Astrocyte of the cerebellum (primary cell): ENCODE measurements around the gene DHX34.
A peak's percentile ranks its signal among the peaks of the same experiment; 100 is the strongest.
"Not testable (repeated sequence)": the region's sequence is repeated elsewhere in the genome, so short reads cannot be mapped to it uniquely, and the experiment has no call there.

Experiments used
- DNase-seq: peaks from one replicate; pipeline ENCODE4 v3.0.0-alpha.2; 2011; ENCODE audit warnings: low read depth
- H3K4me3 ChIP-seq: 2 replicates; pipeline ENCODE4 v1.5.1; 2011; ENCODE audit warnings: mild to moderate bottlenecking, low read depth, low read length, moderate library complexity
- in situ Hi-C: cut with HindIII; loops from 2 replicates; pipeline ENCODE4 v1.10.0; 2017; ENCODE audit warnings: low sequenced_read_pairs
- TF ChIP-seq, protein P1 (sequence below): IDR thresholded peaks from 2 replicates; pipeline ENCODE4 v1.5.1; 2012; ENCODE audit warnings: low read length, low read depth, moderate library complexity, mild to moderate bottlenecking; ENCODE audit errors: missing control alignments

Gene DHX34

DNA sequence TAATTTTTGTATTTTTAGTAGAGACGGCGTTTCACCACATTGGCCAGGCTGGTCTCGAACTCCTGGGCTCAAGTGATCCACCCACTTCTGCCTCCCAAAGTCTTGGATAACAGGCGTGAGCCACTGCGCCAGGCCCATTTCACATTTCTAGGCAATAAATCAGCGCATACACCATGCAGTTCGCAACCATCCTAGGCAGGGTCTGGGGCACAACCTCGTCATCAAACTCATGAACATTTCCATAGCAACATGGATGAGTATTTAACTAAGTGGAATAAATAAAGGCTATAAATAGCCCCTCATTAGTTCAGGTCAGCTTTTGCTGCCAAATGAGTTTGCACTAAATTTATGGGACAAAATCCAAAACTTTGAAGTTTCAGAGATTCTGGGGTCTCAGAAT is 62.0 kb downstream of the DHX34 start:
- TF ChIP-seq, protein P1, sequence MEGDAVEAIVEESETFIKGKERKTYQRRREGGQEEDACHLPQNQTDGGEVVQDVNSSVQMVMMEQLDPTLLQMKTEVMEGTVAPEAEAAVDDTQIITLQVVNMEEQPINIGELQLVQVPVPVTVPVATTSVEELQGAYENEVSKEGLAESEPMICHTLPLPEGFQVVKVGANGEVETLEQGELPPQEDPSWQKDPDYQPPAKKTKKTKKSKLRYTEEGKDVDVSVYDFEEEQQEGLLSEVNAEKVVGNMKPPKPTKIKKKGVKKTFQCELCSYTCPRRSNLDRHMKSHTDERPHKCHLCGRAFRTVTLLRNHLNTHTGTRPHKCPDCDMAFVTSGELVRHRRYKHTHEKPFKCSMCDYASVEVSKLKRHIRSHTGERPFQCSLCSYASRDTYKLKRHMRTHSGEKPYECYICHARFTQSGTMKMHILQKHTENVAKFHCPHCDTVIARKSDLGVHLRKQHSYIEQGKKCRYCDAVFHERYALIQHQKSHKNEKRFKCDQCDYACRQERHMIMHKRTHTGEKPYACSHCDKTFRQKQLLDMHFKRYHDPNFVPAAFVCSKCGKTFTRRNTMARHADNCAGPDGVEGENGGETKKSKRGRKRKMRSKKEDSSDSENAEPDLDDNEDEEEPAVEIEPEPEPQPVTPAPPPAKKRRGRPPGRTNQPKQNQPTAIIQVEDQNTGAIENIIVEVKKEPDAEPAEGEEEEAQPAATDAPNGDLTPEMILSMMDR = no peak
- no peak overlapping the region for H3K4me3 ChIP-seq
- in situ Hi-C loops = no loop called here
- no peak for DNase-seq

GRCh38 chr19:47411696-47412095 is 62.6 kb downstream of the DHX34 start:
- H3K4me3 ChIP-seq, in situ Hi-C loops, DNase-seq: not testable (repeated sequence)

- DNase-seq = no peak
- in situ Hi-C loops = no loop called here
- no peak overlapping the region for H3K4me3 ChIP-seq
- TF ChIP-seq, protein P1 = no peak
Measured at GRCh38 chr19:47413941-47414340, 64.8 kb downstream of the DHX34 start.

GRCh38 chr19:47414469-47414868 is 65.4 kb downstream of the DHX34 start:
- no peak for DNase-seq

GRCh38 chr19:47415953-47416642 is 67.0 kb downstream of the DHX34 start:
- no peak for DNase-seq
- H3K4me3 ChIP-seq = no peak overlapping the region
- TF ChIP-seq, protein P1 = no peak
- in situ Hi-C loops = no loop called here

More at GRCh38 chr19:47414469-47414868, 65.4 kb downstream of the DHX34 start:
- H3K4me3 ChIP-seq = no peak overlapping the region
- TF ChIP-seq, protein P1 = peak; percentile 17
- in situ Hi-C loops = no loop called here

DNA sequence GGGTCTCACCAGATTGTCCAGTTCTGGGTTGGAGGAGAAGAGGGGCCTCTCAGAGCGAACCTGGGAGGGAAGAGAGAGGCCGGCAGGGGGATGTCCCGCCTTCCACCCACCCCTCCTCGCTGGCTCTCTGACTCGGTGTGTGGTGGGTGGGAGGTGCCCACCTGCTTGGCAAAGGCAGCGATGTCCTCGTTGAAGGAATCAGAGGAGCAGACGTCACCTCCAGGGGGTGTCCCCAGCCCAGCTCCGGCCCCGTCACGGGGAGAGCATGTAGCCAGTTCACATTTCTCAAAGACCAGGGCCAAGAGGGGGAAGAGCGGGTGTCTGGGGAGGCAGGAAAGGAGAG is 67.5 kb downstream of the DHX34 start:
- TF ChIP-seq, protein P1 = no peak
- DNase-seq = no peak
- in situ Hi-C loops = no loop called here
- no peak overlapping the region for H3K4me3 ChIP-seq

GRCh38 chr19:47417107-47417745 is 68.1 kb downstream of the DHX34 start:
- no peak overlapping the region for H3K4me3 ChIP-seq
- TF ChIP-seq, protein P1 = no peak
- DNase-seq = no peak
- in situ Hi-C loops = no loop called here
